Hair follicle dermal papilla cell (primary cell): ENCODE data around the gene LGALS16. TPM values are rescaled to one million over a fixed set of nuclear protein-coding genes. Genes with fewer than 3 reads are reported as not detected.

Source experiments
- small RNA-seq: library from RNA; depleted of rRNA; stranded (forward); fragments of <200 nt; gene quantifications from one replicate; pipeline ENCODE3, GENCODE V24; 2012
- total RNA-seq: library from RNA; depleted of rRNA; stranded (reverse); fragments of >200 nt; gene quantifications from 2 replicates; pipeline ENCODE4 v1.2.3, GENCODE V29; 2012

Gene LGALS16, protein sequence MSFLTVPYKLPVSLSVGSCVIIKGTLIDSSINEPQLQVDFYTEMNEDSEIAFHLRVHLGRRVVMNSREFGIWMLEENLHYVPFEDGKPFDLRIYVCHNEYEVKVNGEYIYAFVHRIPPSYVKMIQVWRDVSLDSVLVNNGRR
- total RNA-seq, result not detected in 2 replicates

DNA sequence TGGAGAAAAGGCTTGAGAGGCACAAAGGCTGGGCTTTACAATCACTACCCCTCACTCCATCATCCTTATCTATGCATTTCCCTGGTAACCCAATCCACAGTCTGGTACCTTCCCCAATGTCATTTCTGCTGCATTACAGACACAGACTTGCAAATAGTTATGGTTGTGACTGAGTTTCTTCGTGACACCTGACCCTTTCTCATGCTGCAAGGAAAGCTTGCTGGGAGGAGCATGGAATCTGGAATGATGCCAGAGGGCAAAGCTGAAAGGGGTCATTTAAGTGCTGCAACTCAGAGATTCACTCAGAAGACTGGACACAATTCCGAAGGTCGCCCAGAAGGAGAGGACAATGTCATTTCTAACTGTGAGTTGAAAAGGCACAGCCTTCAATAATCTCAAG lies at the start of gene LGALS16:
LGALS16 (plus strand) TSS at position 301 of the 400 bp plus-strand sequence; CDS start at position 350, 49 bp downstream.

DNA sequence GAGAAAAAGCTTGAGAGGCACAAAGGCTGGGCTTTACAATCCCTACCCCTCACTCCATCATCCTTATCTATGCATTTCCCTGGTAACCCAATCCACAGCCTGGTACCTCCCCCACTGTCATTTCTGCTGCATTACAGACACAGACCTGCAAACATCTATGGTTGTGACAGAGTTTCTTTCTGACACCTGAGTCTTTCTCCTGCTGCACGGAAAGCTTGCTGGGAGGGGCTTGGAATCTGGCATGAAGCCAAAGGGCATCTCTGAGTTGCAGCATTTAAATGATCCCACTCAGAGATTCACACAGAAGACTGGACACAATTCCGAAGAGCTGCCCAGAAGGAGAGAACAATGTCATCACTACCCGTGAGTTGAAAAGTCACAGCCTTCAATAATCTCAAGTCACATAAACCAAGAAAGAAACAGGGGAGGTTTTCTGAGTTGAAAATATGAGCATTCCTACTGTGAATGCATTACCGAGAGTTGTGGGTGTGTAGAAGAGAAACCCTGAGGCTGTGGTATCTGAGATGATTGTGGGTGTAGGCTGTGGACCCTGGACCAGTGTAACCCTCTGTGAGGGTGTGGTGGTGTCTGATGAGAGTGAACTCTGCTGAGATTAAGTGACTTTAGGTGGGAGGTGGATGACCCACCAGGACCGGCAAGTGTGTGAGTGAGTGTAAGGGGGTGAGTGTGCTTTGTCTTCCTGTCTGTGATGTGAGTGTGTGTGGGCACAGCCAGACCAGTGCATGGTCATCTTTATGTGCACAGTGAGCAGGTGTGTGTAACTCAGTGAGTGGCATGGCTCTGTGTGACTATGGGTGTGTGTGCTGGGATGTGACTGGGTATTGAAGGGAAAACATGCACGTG lies 48.7 kb downstream of the LGALS16 start, which contains the start of gene LGALS14:
LGALS14 (plus strand) TSS at position 301 of the 864 bp plus-strand sequence; CDS start at position 349, 48 bp downstream.

Small RNAs within 50 kb of the gene (small RNA-seq; reads per million reads assigned to genes)
- gene AC005176.2 (not detected), gene RPS29P27 (not detected), gene RPS29P30 (not detected)

Other genes with a start within 250 kb of the LGALS16 start
- gene ZFP36, start 249.1 kb upstream of the LGALS16 start, total RNA-seq, result 18.9 and 19.0 TPM in 2 replicates
- gene PLEKHG2, start 243.2 kb upstream of the LGALS16 start, total RNA-seq, result 41.0 and 41.9 TPM in 2 replicates
- gene RPS16, start 220.0 kb upstream of the LGALS16 start, total RNA-seq, result 213 and 236 TPM in 2 replicates
- gene SUPT5H, start 210.3 kb upstream of the LGALS16 start, total RNA-seq, result 87.7 and 93.9 TPM in 2 replicates
- 32.9 and 33.4 TPM in 2 replicates for gene TIMM50, start 175.1 kb upstream of the LGALS16 start, total RNA-seq
- not detected in 2 replicates for gene DLL3, start 157.0 kb upstream of the LGALS16 start, total RNA-seq
- gene SELENOV, start 140.8 kb upstream of the LGALS16 start, total RNA-seq, result not detected in 2 replicates
- 3.7 and 4.4 TPM in 2 replicates for gene EID2B, start 123.1 kb upstream of the LGALS16 start, total RNA-seq
- gene EID2, start 115.8 kb upstream of the LGALS16 start, total RNA-seq, result 9.0 and 9.2 TPM in 2 replicates
- not detected in 2 replicates for gene LGALS13, start 53.4 kb upstream of the LGALS16 start, total RNA-seq
- not detected in 2 replicates for gene LGALS14, start 48.6 kb downstream of the LGALS16 start, total RNA-seq
- gene CLC, start 82.1 kb downstream of the LGALS16 start, total RNA-seq, result not detected in 2 replicates
- gene LEUTX, start 122.9 kb downstream of the LGALS16 start, total RNA-seq, result not detected in 2 replicates
- gene DYRK1B, start 178.2 kb downstream of the LGALS16 start, total RNA-seq, result 14.8 and 18.7 TPM in 2 replicates
- gene FBL, start 190.5 kb downstream of the LGALS16 start, total RNA-seq, result 52.9 and 54.0 TPM in 2 replicates